DMS114 treated with DMSO at 0.1 percent for 48 hours (cell line): ENCODE measurements around the gene ATP2A2.
A peak's percentile ranks its signal among the peaks of the same experiment; 100 is the strongest.
"Not testable (repeated sequence)": the region's sequence is repeated elsewhere in the genome, so short reads cannot be mapped to it uniquely, and the experiment has no call there.

ENCODE experiments used
- DNase-seq: peaks from one replicate; lab custom pipeline; 2025; ENCODE audit not compliant: unreplicated experiment; lab: John Stamatoyannopoulos, UW

The ATP2A2 gene

GRCh38 chr12:110280779-110281548 is at the start of gene ATP2A2:
ATP2A2 (plus strand) TSS chr12:110281247; CDS start chr12:110281790, 543 bp downstream.
- peak; percentile 72 for DNase-seq

GRCh38 chr12:110233212-110233903 is 47.7 kb upstream of the ATP2A2 start:
- DNase-seq = no peak

GRCh38 chr12:110234331-110234751 is 46.7 kb upstream of the ATP2A2 start:
- no peak for DNase-seq

- DNase-seq = no peak
Observed at GRCh38 chr12:110234755-110235154, 46.3 kb upstream of the ATP2A2 start.

GRCh38 chr12:110235383-110235782 is 45.7 kb upstream of the ATP2A2 start:
- DNase-seq = no peak

- DNase-seq = no peak
Observed at GRCh38 chr12:110243227-110243626, 37.8 kb upstream of the ATP2A2 start.

- DNase-seq = no peak
Observed at GRCh38 chr12:110244372-110244771, 36.7 kb upstream of the ATP2A2 start.

- no peak for DNase-seq
Observed at GRCh38 chr12:110244829-110245228, 36.2 kb upstream of the ATP2A2 start.

GRCh38 chr12:110245369-110245772 is 35.7 kb upstream of the ATP2A2 start:
- no peak for DNase-seq

- no peak for DNase-seq
Observed at GRCh38 chr12:110246636-110247339, 34.3 kb upstream of the ATP2A2 start.

GRCh38 chr12:110247340-110248095 is 33.5 kb upstream of the ATP2A2 start:
- DNase-seq = no peak

- no peak for DNase-seq
Observed at GRCh38 chr12:110248096-110248447, 33.0 kb upstream of the ATP2A2 start.

- DNase-seq = no peak
Observed at GRCh38 chr12:110249105-110249504, 31.9 kb upstream of the ATP2A2 start.

- no peak for DNase-seq
Observed at GRCh38 chr12:110249716-110250225, 31.3 kb upstream of the ATP2A2 start.

GRCh38 chr12:110251381-110251780 is 29.7 kb upstream of the ATP2A2 start:
- no peak for DNase-seq

- DNase-seq = no peak
Observed at GRCh38 chr12:110252716-110253115, 28.3 kb upstream of the ATP2A2 start.

GRCh38 chr12:110253176-110253575 is 27.9 kb upstream of the ATP2A2 start:
- DNase-seq = no peak

- DNase-seq = no peak
Observed at GRCh38 chr12:110254971-110255540, 26.0 kb upstream of the ATP2A2 start.

- DNase-seq = not testable (repeated sequence)
Observed at GRCh38 chr12:110255890-110256456, 25.1 kb upstream of the ATP2A2 start.

GRCh38 chr12:110256780-110257431 is 24.1 kb upstream of the ATP2A2 start:
- no peak for DNase-seq
